Erythroblast (primary cell): ENCODE data around the gene CACNA2D1.

Source experiments
- GATA1 ChIP-seq: IDR thresholded peaks from 2 replicates; pipeline ENCODE4 v1.6.1; 2011; ENCODE audit warnings: low read depth, mild to moderate bottlenecking, control low read depth, low read length, moderate library complexity
- POLR2A ChIP-seq: IDR thresholded peaks from 2 replicates; pipeline ENCODE4 v1.6.1; 2011; ENCODE audit warnings: mild to moderate bottlenecking, low read length

- no peak for TF ChIP-seq POLR2A
- no peak for TF ChIP-seq GATA1
Measured at GRCh38 chr7:82017334-82017943, 426.1 kb downstream of the CACNA2D1 start.
